C4-2B (cell line): ENCODE results near the gene FAM83D.

Source experiments
- H3K27ac ChIP-seq: fragments of 450-650 bp; 2 replicates; pipeline ENCODE4 v1.5.1; 2017
- ZFX ChIP-seq: fragments of 450-650 bp; IDR thresholded peaks from 2 replicates; pipeline ENCODE4 v1.6.1; 2017
- TF ChIP-seq, protein P1 (sequence below): fragments of 450-650 bp; conservative IDR thresholded peaks from 2 replicates; pipeline ENCODE4 v1.5.1; 2017; ENCODE audit warnings: mild to moderate bottlenecking

The FAM83D gene

DNA sequence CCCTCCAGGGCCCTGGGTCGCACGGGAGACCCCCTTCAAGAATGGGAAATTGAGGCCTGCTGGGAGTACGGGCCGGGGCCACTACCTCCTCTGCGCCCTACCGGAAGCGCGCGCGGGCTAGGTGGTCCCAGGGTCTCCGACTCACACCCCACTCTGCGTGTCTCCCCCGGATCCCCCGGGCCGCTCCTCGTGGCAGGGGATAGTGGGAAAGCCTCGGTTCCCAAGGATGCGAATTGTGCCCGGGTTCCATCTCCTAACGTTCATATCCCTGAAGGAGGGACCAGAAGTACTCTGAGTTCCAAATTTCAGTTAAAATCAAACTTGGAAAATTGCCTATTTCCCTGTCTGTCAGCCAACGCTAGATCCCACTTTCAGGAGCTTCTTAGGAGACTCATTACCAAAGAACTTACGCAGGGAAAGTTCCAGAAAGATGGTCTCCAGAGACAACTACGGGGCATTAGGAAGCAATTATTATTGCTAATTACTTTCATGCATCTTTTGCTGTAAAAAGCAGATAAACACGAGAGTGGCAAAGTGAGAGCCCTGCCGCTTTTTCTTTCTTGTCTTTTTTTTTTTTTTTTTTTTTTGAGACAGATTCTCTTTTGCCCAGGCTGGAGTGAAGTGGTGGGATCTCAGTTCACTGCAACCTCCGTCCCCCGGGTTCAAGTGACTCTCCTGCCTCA is 858 bp downstream of the FAM83D start:
- H3K27ac ChIP-seq, result peak overlapping the region; percentile 94
- TF ChIP-seq ZFX, result no peak; the same call in none of the 2 replicates
- TF ChIP-seq, protein P1, sequence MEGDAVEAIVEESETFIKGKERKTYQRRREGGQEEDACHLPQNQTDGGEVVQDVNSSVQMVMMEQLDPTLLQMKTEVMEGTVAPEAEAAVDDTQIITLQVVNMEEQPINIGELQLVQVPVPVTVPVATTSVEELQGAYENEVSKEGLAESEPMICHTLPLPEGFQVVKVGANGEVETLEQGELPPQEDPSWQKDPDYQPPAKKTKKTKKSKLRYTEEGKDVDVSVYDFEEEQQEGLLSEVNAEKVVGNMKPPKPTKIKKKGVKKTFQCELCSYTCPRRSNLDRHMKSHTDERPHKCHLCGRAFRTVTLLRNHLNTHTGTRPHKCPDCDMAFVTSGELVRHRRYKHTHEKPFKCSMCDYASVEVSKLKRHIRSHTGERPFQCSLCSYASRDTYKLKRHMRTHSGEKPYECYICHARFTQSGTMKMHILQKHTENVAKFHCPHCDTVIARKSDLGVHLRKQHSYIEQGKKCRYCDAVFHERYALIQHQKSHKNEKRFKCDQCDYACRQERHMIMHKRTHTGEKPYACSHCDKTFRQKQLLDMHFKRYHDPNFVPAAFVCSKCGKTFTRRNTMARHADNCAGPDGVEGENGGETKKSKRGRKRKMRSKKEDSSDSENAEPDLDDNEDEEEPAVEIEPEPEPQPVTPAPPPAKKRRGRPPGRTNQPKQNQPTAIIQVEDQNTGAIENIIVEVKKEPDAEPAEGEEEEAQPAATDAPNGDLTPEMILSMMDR, result no peak

DNA sequence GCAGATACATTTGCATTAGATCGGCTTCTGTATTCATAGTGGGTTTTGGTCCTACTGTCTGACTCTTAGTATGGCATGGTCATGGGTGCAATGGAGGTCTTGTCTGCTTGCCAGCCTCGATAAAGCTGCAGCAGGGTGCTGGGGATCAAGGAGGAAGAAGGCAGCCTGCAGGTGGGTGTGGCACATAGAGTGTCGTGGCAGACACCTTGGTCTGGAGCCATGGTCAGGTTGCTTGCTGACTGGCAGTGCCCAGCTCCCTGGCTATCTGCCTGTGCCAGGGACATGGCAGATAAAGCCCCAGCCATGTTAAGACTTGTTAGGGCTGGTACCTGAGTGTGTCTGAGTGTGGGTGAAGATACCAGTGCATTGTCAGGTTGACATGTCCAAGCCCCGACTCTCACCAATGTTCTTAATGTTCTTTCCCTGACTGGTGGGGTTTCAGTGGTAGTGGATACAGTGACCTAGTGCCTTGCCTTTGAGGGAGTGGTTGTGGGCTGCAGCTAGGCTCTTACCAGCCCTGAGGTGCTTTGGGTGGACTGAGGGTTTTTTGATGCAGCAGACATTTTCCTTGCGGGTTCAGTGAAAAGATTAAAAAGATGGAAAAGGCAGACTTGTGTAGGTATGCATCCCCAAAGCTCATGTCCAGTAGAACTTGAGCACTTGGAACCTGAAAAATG is 1.8 kb downstream of the FAM83D start:
- TF ChIP-seq, protein P1, result no peak
- TF ChIP-seq ZFX, result no peak
- peak overlapping the region; percentile 94 for H3K27ac ChIP-seq

DNA sequence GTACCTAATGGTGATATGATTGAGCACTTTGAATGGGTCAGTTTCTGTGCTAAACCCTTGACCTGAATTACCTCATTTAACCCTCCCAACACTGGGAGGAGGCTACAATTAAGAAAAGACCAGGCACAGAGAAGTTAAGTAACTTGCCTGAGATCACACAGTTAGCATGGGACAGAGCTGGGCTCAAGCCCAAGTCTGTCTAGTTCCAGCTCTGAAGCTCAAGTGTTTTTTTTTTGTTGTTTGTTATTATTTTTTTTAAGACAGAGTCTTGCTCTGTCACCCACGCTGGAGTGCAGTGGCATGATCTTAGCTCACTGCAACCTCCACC is 4.0 kb downstream of the FAM83D start:
- no peak for TF ChIP-seq ZFX
- TF ChIP-seq, protein P1, result no peak
- H3K27ac ChIP-seq, result no peak overlapping the region

DNA sequence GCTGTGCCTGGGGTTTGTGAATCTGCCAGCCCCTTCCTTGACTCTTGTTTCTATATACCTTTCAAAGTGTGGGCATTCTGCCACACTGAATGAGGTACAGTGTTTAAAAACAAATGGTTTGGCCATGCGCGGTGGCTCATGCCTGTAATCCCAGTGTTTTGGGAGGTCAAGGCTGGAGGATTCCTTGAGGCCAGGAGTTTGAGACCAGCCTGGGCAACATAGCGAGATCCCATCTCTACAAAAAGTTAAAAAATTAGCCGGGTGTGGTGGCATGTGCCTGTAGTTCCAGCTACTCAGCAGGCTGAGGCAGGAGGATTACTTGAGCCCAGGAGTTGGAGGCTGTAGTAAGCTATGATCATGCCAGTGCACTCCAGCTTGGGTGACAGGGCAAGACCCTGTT is 5.8 kb downstream of the FAM83D start:
- TF ChIP-seq, protein P1, result no peak
- no peak for TF ChIP-seq ZFX
- H3K27ac ChIP-seq, result no peak overlapping the region

DNA sequence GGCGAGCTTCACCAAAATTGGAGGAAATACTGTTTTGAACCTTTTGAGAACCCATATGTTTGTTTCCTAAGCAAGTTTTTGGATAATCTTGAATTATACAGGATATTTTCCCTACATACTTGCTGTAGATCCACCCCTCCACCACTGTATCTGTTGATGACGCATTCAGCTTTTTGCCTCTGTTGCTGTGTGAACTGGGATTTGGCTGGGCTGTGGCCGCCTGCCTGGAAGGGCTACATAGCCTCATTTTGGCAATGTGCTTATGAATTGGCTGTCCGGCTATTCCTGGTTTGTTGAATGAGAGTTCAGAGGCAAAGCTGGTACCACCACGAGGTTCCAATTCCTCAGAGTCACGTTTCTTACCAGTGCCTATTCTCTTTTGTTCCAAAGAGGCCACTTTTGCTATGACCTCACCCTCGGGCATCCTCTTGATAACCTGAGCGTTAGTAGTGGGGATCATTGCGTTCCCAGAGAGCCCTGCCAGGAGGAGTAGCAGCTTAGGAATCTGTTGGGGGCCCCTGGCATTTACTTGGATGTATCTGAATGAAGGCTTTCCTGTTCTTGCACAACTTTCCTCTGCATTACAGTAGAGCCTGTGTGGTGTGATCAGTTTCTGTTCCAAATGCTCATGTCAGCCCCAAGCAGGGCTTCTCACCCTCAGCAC is 6.4 kb downstream of the FAM83D start:
- TF ChIP-seq, protein P1, result no peak
- TF ChIP-seq ZFX, result no peak
- H3K27ac ChIP-seq, result no peak overlapping the region

DNA sequence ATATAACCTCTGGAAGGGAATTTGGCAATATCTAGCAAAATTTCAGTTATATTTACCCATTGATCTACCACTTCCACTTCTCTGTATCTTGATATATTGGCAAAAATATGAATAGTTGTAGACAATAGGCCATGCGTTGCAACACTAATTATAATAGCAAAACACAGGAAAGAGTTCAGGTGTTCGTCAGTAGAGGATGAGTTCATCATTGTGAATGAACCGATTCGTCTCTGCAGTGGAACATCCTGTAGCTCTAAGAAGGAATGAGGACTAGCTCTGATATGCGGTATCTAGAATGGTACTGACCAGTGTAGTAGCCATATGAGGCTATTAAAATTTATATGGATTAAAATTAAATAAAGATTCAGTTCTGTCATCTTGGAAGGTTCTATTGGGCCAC is 8.3 kb downstream of the FAM83D start:
- H3K27ac ChIP-seq, result no peak overlapping the region
- TF ChIP-seq, protein P1, result no peak
- TF ChIP-seq ZFX, result no peak

DNA sequence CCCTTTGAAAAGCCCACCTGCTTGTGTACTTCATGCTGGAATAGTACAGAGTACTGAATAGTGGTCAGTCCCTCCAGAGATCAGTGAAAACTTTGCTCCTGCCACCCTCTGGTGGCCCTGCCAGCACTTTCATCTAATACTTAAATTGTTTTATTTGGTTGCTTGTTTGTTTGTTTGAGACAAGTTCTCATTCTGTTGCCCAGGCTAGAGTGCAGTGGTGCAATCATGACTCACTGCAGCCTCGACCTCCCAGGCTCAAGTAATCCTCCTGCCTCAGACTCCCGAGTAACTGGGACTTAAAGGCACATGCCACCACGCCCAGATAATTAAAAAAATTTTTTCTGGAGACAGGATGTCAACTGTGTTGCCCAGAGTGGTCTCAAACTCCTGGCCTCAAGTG is 9.1 kb downstream of the FAM83D start:
- H3K27ac ChIP-seq, result no peak overlapping the region
- TF ChIP-seq, protein P1, result no peak; the same call in 1 of the 2 replicates
- no peak for TF ChIP-seq ZFX
